ENCODE measurements around the gene CCDC69. TPM values are rescaled to one million over a fixed set of nuclear protein-coding genes. Genes with fewer than 3 reads are reported as not detected.

Gene CCDC69
- total and polyA plus RNA-seq, 2 of the 8 experiments (the other 6 are each of a cell fraction or from before 2014, with no cell fraction given), result 8.4 to 10.8 TPM

DNA sequence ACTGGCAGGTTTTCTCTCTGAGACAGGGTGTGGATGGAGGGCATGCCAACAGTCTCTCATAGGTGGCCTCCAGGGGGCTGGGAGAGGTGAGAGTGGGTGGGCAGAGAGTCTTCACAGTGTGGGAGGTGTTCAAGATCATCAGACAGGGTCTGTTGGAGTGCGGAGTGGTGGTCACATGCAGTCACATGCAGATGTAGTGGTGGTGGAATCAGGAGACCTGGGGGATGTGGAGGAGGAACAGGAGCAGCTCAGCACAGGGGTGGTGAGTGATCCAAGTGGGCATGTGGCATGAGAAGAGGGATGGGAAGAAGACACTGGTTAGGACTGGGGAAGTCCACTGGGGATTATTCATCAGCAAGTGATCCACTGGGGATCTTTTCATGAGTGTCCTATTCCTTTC, 34.9 kb upstream of the CCDC69 start (continued):
- TF ChIP-seq, protein P1, sequence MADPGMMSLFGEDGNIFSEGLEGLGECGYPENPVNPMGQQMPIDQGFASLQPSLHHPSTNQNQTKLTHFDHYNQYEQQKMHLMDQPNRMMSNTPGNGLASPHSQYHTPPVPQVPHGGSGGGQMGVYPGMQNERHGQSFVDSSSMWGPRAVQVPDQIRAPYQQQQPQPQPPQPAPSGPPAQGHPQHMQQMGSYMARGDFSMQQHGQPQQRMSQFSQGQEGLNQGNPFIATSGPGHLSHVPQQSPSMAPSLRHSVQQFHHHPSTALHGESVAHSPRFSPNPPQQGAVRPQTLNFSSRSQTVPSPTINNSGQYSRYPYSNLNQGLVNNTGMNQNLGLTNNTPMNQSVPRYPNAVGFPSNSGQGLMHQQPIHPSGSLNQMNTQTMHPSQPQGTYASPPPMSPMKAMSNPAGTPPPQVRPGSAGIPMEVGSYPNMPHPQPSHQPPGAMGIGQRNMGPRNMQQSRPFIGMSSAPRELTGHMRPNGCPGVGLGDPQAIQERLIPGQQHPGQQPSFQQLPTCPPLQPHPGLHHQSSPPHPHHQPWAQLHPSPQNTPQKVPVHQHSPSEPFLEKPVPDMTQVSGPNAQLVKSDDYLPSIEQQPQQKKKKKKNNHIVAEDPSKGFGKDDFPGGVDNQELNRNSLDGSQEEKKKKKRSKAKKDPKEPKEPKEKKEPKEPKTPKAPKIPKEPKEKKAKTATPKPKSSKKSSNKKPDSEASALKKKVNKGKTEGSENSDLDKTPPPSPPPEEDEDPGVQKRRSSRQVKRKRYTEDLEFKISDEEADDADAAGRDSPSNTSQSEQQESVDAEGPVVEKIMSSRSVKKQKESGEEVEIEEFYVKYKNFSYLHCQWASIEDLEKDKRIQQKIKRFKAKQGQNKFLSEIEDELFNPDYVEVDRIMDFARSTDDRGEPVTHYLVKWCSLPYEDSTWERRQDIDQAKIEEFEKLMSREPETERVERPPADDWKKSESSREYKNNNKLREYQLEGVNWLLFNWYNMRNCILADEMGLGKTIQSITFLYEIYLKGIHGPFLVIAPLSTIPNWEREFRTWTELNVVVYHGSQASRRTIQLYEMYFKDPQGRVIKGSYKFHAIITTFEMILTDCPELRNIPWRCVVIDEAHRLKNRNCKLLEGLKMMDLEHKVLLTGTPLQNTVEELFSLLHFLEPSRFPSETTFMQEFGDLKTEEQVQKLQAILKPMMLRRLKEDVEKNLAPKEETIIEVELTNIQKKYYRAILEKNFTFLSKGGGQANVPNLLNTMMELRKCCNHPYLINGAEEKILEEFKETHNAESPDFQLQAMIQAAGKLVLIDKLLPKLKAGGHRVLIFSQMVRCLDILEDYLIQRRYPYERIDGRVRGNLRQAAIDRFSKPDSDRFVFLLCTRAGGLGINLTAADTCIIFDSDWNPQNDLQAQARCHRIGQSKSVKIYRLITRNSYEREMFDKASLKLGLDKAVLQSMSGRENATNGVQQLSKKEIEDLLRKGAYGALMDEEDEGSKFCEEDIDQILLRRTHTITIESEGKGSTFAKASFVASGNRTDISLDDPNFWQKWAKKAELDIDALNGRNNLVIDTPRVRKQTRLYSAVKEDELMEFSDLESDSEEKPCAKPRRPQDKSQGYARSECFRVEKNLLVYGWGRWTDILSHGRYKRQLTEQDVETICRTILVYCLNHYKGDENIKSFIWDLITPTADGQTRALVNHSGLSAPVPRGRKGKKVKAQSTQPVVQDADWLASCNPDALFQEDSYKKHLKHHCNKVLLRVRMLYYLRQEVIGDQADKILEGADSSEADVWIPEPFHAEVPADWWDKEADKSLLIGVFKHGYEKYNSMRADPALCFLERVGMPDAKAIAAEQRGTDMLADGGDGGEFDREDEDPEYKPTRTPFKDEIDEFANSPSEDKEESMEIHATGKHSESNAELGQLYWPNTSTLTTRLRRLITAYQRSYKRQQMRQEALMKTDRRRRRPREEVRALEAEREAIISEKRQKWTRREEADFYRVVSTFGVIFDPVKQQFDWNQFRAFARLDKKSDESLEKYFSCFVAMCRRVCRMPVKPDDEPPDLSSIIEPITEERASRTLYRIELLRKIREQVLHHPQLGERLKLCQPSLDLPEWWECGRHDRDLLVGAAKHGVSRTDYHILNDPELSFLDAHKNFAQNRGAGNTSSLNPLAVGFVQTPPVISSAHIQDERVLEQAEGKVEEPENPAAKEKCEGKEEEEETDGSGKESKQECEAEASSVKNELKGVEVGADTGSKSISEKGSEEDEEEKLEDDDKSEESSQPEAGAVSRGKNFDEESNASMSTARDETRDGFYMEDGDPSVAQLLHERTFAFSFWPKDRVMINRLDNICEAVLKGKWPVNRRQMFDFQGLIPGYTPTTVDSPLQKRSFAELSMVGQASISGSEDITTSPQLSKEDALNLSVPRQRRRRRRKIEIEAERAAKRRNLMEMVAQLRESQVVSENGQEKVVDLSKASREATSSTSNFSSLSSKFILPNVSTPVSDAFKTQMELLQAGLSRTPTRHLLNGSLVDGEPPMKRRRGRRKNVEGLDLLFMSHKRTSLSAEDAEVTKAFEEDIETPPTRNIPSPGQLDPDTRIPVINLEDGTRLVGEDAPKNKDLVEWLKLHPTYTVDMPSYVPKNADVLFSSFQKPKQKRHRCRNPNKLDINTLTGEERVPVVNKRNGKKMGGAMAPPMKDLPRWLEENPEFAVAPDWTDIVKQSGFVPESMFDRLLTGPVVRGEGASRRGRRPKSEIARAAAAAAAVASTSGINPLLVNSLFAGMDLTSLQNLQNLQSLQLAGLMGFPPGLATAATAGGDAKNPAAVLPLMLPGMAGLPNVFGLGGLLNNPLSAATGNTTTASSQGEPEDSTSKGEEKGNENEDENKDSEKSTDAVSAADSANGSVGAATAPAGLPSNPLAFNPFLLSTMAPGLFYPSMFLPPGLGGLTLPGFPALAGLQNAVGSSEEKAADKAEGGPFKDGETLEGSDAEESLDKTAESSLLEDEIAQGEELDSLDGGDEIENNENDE (IDR thresholded peaks at IDR 0.05; ENCODE audit: insufficient replicate concordance, low read length), result no peak
- no peak for TF ChIP-seq KDM1A (IDR thresholded peaks at IDR 0.05; ENCODE audit: borderline replicate concordance, low read length)
- no peak for TF ChIP-seq SIN3A (conservative IDR thresholded peaks at IDR 0.05 in 1 of 2, IDR thresholded peaks at IDR 0.05 in 1 of 2; ENCODE audit: low read depth in 1 of 2, low read length in 2 of 2)
